Endothelial cell of umbilical vein (primary cell): ENCODE measurements around the gene CEMP1. TPM values are rescaled to one million over a fixed set of nuclear protein-coding genes. Genes with fewer than 3 reads are reported as not detected.

Source experiments
- BruUV-seq: library from RNA; stranded (reverse); fragments of 400-500 nt; replicated peaks from 2 replicates; lab custom pipeline; 2021; lab: Mats Ljungman, UMichigan
- CTCF ChIA-PET: fragments of 300-600, 350-600 bp; sonication (Branson Sonifier 250); formaldehyde crosslinking; loops from one replicate; lab custom pipeline; 2021; ENCODE audit warnings: antibody characterized with exemption, inconsistent platforms; lab: Charles Lee
- POLR2A ChIA-PET: fragments of 300-600, 350-600 bp; sonication (Branson Sonifier 250); formaldehyde crosslinking; loops from one replicate; lab custom pipeline; 2021; ENCODE audit warnings: antibody characterized with exemption, inconsistent platforms; lab: Charles Lee
- DNase-seq: peaks from one replicate; pipeline ENCODE4 v3.0.0-alpha.2; 2011; ENCODE audit warnings: low read depth, low spot score
- FAIRE-seq: peaks from 2 replicates; lab custom pipeline; 2011; peaks lifted over from hg19 to GRCh38; lab: Jason Lieb, UNC
- H2AFZ ChIP-seq: 2 replicates; pipeline ENCODE4 v1.6.0; 2012; ENCODE audit warnings: low read depth, low read length, control low read depth, inconsistent platforms
- H3K27ac ChIP-seq: 2 replicates; pipeline ENCODE4 v1.5.1; 2011; ENCODE audit warnings: low read depth, mild to moderate bottlenecking, control low read depth, low read length, moderate library complexity; ENCODE audit not compliant: insufficient read depth
- H3K27me3 ChIP-seq, 2 experiments: 2 replicates each; pipeline versions ENCODE4 v1.6.0 to v1.6.1; 2011; ENCODE audit warnings: low read length in 2 of 2, mixed read lengths in 1 of 2; ENCODE audit not compliant: control insufficient read depth in 2 of 2, insufficient read depth in 2 of 2
- H3K36me3 ChIP-seq, 2 experiments: 2 replicates in 1 of 2; 3 replicates in 1 of 2; pipeline ENCODE4 v1.5.1; 2011; ENCODE audit warnings: low read length in 2 of 2, mild to moderate bottlenecking in 1 of 2, moderate library complexity in 1 of 2; ENCODE audit not compliant: control insufficient read depth in 2 of 2, insufficient read depth in 2 of 2; ENCODE audit errors: extremely low read depth in 1 of 2
- H3K4me1 ChIP-seq: 3 replicates; pipeline ENCODE4 v1.5.1; 2011; ENCODE audit warnings: mild to moderate bottlenecking, low read length; ENCODE audit not compliant: control insufficient read depth, insufficient read depth; ENCODE audit errors: extremely low read depth
- H3K4me2 ChIP-seq: 2 replicates; pipeline ENCODE4 v1.6.1; 2011; ENCODE audit warnings: low read length, control low read depth, mixed read lengths; ENCODE audit not compliant: insufficient read depth
- H3K4me3 ChIP-seq, 3 experiments: fragments of 200-600 bp in 1 of 3; sonication (generic), shearing (Covaris generic) in 1 of 3; replicated peaks in 1 of 3; 2 replicates each; pipeline ENCODE4 v1.5.1; 2011 to 2016; ENCODE audit warnings: control low read depth in 3 of 3, low read length in 3 of 3, mild to moderate bottlenecking in 2 of 3, inconsistent platforms in 1 of 3, low read depth in 1 of 3, moderate library complexity in 1 of 3; ENCODE audit not compliant: insufficient read depth in 1 of 3
- H3K79me2 ChIP-seq: 2 replicates; pipeline ENCODE4 v1.6.0; 2012; ENCODE audit warnings: low read length, inconsistent platforms; ENCODE audit not compliant: control insufficient read depth, insufficient read depth
- H3K9ac ChIP-seq: replicated peaks from 2 replicates; pipeline ENCODE3; 2011; ENCODE audit warnings: low read length, control low read depth; ENCODE audit not compliant: insufficient read depth; ENCODE audit errors: extremely low read depth
- H3K9me1 ChIP-seq: replicated peaks from 3 replicates; pipeline ENCODE4 v1.6.0; 2011; ENCODE audit warnings: mild to moderate bottlenecking, low read length; ENCODE audit not compliant: control insufficient read depth, insufficient read depth; ENCODE audit errors: extremely low read depth
- H3K9me3 ChIP-seq: replicated peaks from 2 replicates; pipeline ENCODE4 v1.5.1; 2012; ENCODE audit warnings: low read length, inconsistent platforms; ENCODE audit not compliant: control insufficient read depth, insufficient read depth
- H4K20me1 ChIP-seq: replicated peaks from 2 replicates; pipeline ENCODE3; 2011; ENCODE audit warnings: mild to moderate bottlenecking, low read length; ENCODE audit not compliant: control insufficient read depth, insufficient read depth; ENCODE audit errors: extremely low read depth
- EZH2 ChIP-seq: IDR thresholded peaks from 2 replicates; pipeline ENCODE4 v1.6.1; 2012; ENCODE audit warnings: borderline replicate concordance, low read depth, mild to moderate bottlenecking, moderate library complexity, low read length, inconsistent platforms; ENCODE audit not compliant: severe bottlenecking
- FOS ChIP-seq: IDR thresholded peaks from 2 replicates; pipeline ENCODE4 v1.6.1; 2011; ENCODE audit warnings: mild to moderate bottlenecking, low read length, moderate library complexity, borderline replicate concordance; ENCODE audit not compliant: insufficient read depth
- GATA2 ChIP-seq: IDR thresholded peaks from 2 replicates; pipeline ENCODE4 v1.7.0; 2011; ENCODE audit warnings: low read depth, mild to moderate bottlenecking, moderate library complexity, mixed read lengths, low read length; ENCODE audit not compliant: insufficient read length, insufficient read depth
- JUN ChIP-seq: IDR thresholded peaks from 2 replicates; pipeline ENCODE4 v1.6.1; 2011; ENCODE audit warnings: borderline replicate concordance, low read depth; ENCODE audit not compliant: insufficient read length, insufficient read depth
- MAX ChIP-seq: IDR thresholded peaks from 2 replicates; pipeline ENCODE4 v1.6.1; 2011; ENCODE audit not compliant: insufficient read depth, insufficient read length
- MYC ChIP-seq: IDR thresholded peaks from one replicate; pipeline ENCODE4 v1.6.1; 2011; ENCODE audit warnings: mild to moderate bottlenecking, low read depth, low read length
- POLR2A ChIP-seq: IDR thresholded peaks from 2 replicates; pipeline ENCODE4 v1.6.1; 2012; ENCODE audit warnings: low read depth, mild to moderate bottlenecking, control low read depth, low read length
- POLR2AphosphoS5 ChIP-seq: IDR thresholded peaks from 2 replicates; pipeline ENCODE4 v1.6.1; 2012; ENCODE audit warnings: low read depth, mild to moderate bottlenecking, control low read depth, low read length, moderate library complexity; ENCODE audit not compliant: insufficient read depth
- dilution Hi-C: fragments of 300-500 bp; cut with MboI; formaldehyde crosslinking; loops from one replicate; pipeline ENCODE4 v1.15.0; 2019; ENCODE audit warnings: low sequenced_read_pairs; ENCODE audit not compliant: extremely low pct_ligation_motif_present
- intact Hi-C: fragments of 100-400 bp; cut with micrococcal nuclease; formaldehyde crosslinking; loops from one replicate; pipeline ENCODE4 v1.10.0; 2022
- polyA plus RNA-seq, 4 experiments: library from polyadenylated mRNA; depleted of rRNA in 3 of 4; stranded (reverse) in 3 of 4; unstranded in 1 of 4; fragments of >200 nt; gene quantifications; 2 replicates each; pipeline versions ENCODE4 v1.2.1 to v1.2.3, GENCODE V29; 2011 to 2012; ENCODE audit warnings: missing spikeins in 1 of 4
- total RNA-seq: library from RNA; stranded (reverse); gene quantifications from 2 replicates; pipeline ENCODE4 v1.2.3, GENCODE V29; 2021
- TF ChIP-seq, protein P1 (sequence below), 2 donors: IDR thresholded peaks; 1 replicate in 1 of 2; 2 replicates in 1 of 2; pipeline ENCODE4 v1.5.1; 2011; ENCODE audit warnings: low read length in 2 of 2, mild to moderate bottlenecking in 2 of 2, moderate library complexity in 2 of 2, control low read depth in 1 of 2, inconsistent platforms in 1 of 2, low read depth in 1 of 2; ENCODE audit not compliant: insufficient read depth in 1 of 2; ENCODE audit errors: extremely low read depth in 1 of 2

CEMP1 gene
- total and polyA plus RNA-seq, 2 donors (not counting 3 experiments of a cell fraction or from before 2014, with no cell fraction given): not detected

DNA sequence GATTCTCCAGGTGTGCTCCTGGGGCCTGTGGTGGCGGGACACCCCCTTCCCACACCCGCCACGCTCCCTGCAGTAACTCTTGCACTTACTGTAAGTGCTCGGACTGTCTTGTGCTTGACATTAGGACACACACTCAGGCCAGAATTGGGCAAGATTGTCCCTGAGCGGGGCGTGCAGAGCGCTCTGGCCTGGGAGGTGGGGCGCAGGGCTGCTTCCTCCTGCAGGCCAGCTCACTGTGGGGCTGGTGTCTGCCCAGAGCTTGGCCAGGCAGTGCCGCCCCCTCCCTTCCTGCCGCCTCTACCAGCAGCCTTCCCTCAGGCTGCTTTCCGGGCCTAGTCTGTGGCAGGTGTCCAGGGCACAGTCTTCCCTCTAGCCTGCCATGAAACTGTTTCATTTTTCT, 23.5 kb downstream of the CEMP1 start:
- Histone ChIP-seq H3K79me2 (no peaks in the 10 kb centered on the region), H4K20me1 (no peaks in the 10 kb centered on the region), H3K4me3 (no peak overlapping the region), H3K9ac (no peak overlapping the region), H3K36me3 (no peaks in the 10 kb centered on the region), H3K27me3 (no peaks in the 10 kb centered on the region), H3K9me1 (no peaks in the 10 kb centered on the region), H3K27ac (no peak overlapping the region), H3K4me1 (no peaks in the 10 kb centered on the region), H3K4me2 (no peak overlapping the region), H3K9me3 (no peaks in the 10 kb centered on the region), H2AFZ (no peak overlapping the region)
- no peak for FAIRE-seq
- TF ChIP-seq MAX: no peak
- TF ChIP-seq EZH2: no peak
- TF ChIP-seq FOS: no peak
- TF ChIP-seq, protein P1, sequence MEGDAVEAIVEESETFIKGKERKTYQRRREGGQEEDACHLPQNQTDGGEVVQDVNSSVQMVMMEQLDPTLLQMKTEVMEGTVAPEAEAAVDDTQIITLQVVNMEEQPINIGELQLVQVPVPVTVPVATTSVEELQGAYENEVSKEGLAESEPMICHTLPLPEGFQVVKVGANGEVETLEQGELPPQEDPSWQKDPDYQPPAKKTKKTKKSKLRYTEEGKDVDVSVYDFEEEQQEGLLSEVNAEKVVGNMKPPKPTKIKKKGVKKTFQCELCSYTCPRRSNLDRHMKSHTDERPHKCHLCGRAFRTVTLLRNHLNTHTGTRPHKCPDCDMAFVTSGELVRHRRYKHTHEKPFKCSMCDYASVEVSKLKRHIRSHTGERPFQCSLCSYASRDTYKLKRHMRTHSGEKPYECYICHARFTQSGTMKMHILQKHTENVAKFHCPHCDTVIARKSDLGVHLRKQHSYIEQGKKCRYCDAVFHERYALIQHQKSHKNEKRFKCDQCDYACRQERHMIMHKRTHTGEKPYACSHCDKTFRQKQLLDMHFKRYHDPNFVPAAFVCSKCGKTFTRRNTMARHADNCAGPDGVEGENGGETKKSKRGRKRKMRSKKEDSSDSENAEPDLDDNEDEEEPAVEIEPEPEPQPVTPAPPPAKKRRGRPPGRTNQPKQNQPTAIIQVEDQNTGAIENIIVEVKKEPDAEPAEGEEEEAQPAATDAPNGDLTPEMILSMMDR (IDR thresholded peaks at IDR 0.05; ENCODE audit: extremely low read depth in 1 of 2, insufficient read depth in 1 of 2, low read depth in 1 of 2, low read length in 2 of 2): no peak
- no peak for TF ChIP-seq JUN
- no peak for TF ChIP-seq MYC
- no peak for TF ChIP-seq POLR2AphosphoS5
- no peak for TF ChIP-seq GATA2
- no peak for TF ChIP-seq POLR2A
- no peak for DNase-seq
- intact Hi-C loops: no loop called here
- ChIA-PET POLR2A (no interaction called here), CTCF (no interaction called here)
- no TSS peak for BruUV-seq
- dilution Hi-C loops: no loop called here
